HepG2 (cell line): ENCODE results near the gene RXYLT1. TPM values are rescaled to one million over a fixed set of nuclear protein-coding genes. Genes with fewer than 3 reads are reported as not detected.

Source experiments
- ATRX ChIP-seq: sonication (generic); formaldehyde crosslinking; IDR thresholded peaks from 2 replicates; pipeline ENCODE4 v1.4.0; 2020; ENCODE audit warnings: missing genetic modification reagents, borderline replicate concordance
- E2F1 ChIP-seq: sonication (generic); formaldehyde crosslinking; IDR thresholded peaks from 2 replicates; pipeline ENCODE4 v1.5.0; 2020; ENCODE audit warnings: missing genetic modification reagents
- ETV5 ChIP-seq: IDR thresholded peaks from 2 replicates; pipeline ENCODE4 v1.6.1; 2018; ENCODE audit warnings: missing biosample characterization, missing genetic modification reagents, inconsistent platforms, borderline replicate concordance
- LRRFIP1 ChIP-seq: sonication (generic); formaldehyde crosslinking; conservative IDR thresholded peaks from 2 replicates; pipeline ENCODE4 v1.4.0; 2020; ENCODE audit warnings: missing genetic modification reagents
- MTF2 ChIP-seq: sonication (generic); formaldehyde crosslinking; IDR thresholded peaks from 2 replicates; pipeline ENCODE4 v1.5.0; 2020; ENCODE audit warnings: missing genetic modification reagents, borderline replicate concordance
- POLR2G ChIP-seq: fragments of 200-400 bp; formaldehyde crosslinking; IDR thresholded peaks from 2 replicates; pipeline ENCODE4 v1.6.1; 2018; ENCODE audit warnings: mild to moderate bottlenecking, low read depth, low read length, moderate library complexity
- PRMT3 ChIP-seq: sonication (generic); formaldehyde crosslinking; IDR thresholded peaks from 2 replicates; pipeline ENCODE4 v1.8.1; 2022; ENCODE audit warnings: low read depth, mild to moderate bottlenecking, moderate library complexity, missing genetic modification reagents, borderline replicate concordance
- REL ChIP-seq: sonication (generic); formaldehyde crosslinking; conservative IDR thresholded peaks from 2 replicates; pipeline ENCODE4 v1.8.0; 2022; ENCODE audit warnings: mild to moderate bottlenecking, missing genetic modification reagents, moderate library complexity
- SNRNP70 ChIP-seq: fragments of 200-400 bp; formaldehyde crosslinking; IDR thresholded peaks from 2 replicates; pipeline ENCODE4 v1.6.1; 2017; ENCODE audit warnings: mild to moderate bottlenecking, low read depth, low read length, moderate library complexity
- SP1 ChIP-seq, 2 experiments: fragments of 450-650 bp in 1 of 2; sonication (generic) in 1 of 2; formaldehyde crosslinking in 1 of 2; IDR thresholded peaks; 2 replicates each; pipeline versions ENCODE4 v1.4.0 to v1.6.1; 2016 to 2020; ENCODE audit warnings: missing genetic modification reagents in 1 of 2
- TBL1XR1 ChIP-seq: fragments of 150-350 bp; IDR thresholded peaks from 2 replicates; pipeline ENCODE4 v1.6.1; 2014; ENCODE audit warnings: borderline replicate concordance, low read length; ENCODE audit not compliant: partially characterized antibody
- TOPORS ChIP-seq: sonication (generic); formaldehyde crosslinking; IDR thresholded peaks from 2 replicates; pipeline ENCODE4 v1.8.0; 2023; ENCODE audit warnings: mild to moderate bottlenecking, missing genetic modification reagents
- ZBTB25 ChIP-seq: IDR thresholded peaks from 2 replicates; pipeline ENCODE4 v1.6.1; 2018; ENCODE audit warnings: missing genetic modification reagents
- ZBTB43 ChIP-seq: sonication (generic); formaldehyde crosslinking; conservative IDR thresholded peaks from 2 replicates; pipeline ENCODE4 v1.4.0; 2020; ENCODE audit warnings: missing genetic modification reagents
- ZMYM4 ChIP-seq: sonication (generic); formaldehyde crosslinking; IDR thresholded peaks from 2 replicates; pipeline ENCODE4 v1.8.1; 2023; ENCODE audit warnings: mild to moderate bottlenecking, missing genetic modification reagents
- ZNF230 ChIP-seq: sonication (generic); formaldehyde crosslinking; IDR thresholded peaks from 2 replicates; pipeline ENCODE4 v1.4.0; 2020; ENCODE audit warnings: mild to moderate bottlenecking, missing genetic modification reagents
- ZNF274 ChIP-seq: sonication (generic); formaldehyde crosslinking; IDR thresholded peaks from 2 replicates; pipeline ENCODE4 v1.5.1; 2020; ENCODE audit warnings: mild to moderate bottlenecking, missing genetic modification reagents
- ZNF546 ChIP-seq: sonication (generic); formaldehyde crosslinking; conservative IDR thresholded peaks from 2 replicates; pipeline ENCODE4 v1.8.1; 2023; ENCODE audit warnings: mild to moderate bottlenecking, missing genetic modification reagents
- ZNF589 ChIP-seq: sonication (generic); formaldehyde crosslinking; conservative IDR thresholded peaks from 2 replicates; pipeline ENCODE4 v1.8.0; 2022; ENCODE audit warnings: mild to moderate bottlenecking, moderate library complexity, missing genetic modification reagents
- ZNF850 ChIP-seq: sonication (generic); formaldehyde crosslinking; conservative IDR thresholded peaks from 2 replicates; pipeline ENCODE4 v1.9.0; 2021; ENCODE audit warnings: mild to moderate bottlenecking, missing genetic modification reagents
- ZNF883 ChIP-seq: sonication (generic); formaldehyde crosslinking; IDR thresholded peaks from 2 replicates; pipeline ENCODE4 v1.5.1; 2020; ENCODE audit warnings: mild to moderate bottlenecking, missing genetic modification reagents; ENCODE audit errors: not compliant biosample characterization
- ZSCAN31 ChIP-seq: sonication (generic); formaldehyde crosslinking; IDR thresholded peaks from 2 replicates; pipeline ENCODE4 v1.5.0; 2020; ENCODE audit warnings: low read depth, mild to moderate bottlenecking, missing genetic modification reagents
- polyA plus RNA-seq, 8 experiments: library from polyadenylated mRNA; depleted of rRNA in 3 of 8; stranded (reverse) in 7 of 8; unstranded in 1 of 8; fragments of >200 nt; fragmentation: Illumina TruSeq in 4 of 8; extraction: Trizol in 4 of 8; gene quantifications; 2 replicates each; pipeline versions ENCODE4 v1.2.1 to v1.2.3, GENCODE V29; 2011 to 2016; ENCODE audit warnings: low read depth in 4 of 8, missing spikeins in 1 of 8, mixed read lengths in 1 of 8; ENCODE audit not compliant: insufficient read depth in 1 of 8
- total RNA-seq, 5 experiments: library from RNA; depleted of rRNA; stranded (reverse); fragments of >200 nt; fragmentation: Illumina TruSeq; extraction: Trizol; gene quantifications; 2 replicates each; pipeline ENCODE4 v1.2.3, GENCODE V29; 2016; ENCODE audit warnings: low read depth in 1 of 5

RXYLT1 gene
- total and polyA plus RNA-seq, 2 of the 13 experiments (the other 11 are each of a cell fraction or from before 2014, with no cell fraction given) = 8.3 to 15.5 TPM

- no peak for TF ChIP-seq ATRX (CRISPR knock-in tag)
- peak; percentile 85; the same call in 1 of the 2 replicates for TF ChIP-seq MTF2 (CRISPR knock-in tag)
- peak; percentile 34; the same call in 1 of the 2 replicates for TF ChIP-seq E2F1 (CRISPR knock-in tag)
- TF ChIP-seq ZNF589 = no peak
- peak; percentile 84; the same call in 1 of the 2 replicates for TF ChIP-seq ZMYM4 (CRISPR knock-in tag)
- TF ChIP-seq TOPORS (CRISPR knock-in tag) = no peak
- no peak for TF ChIP-seq ZNF230 (CRISPR knock-in tag)
- TF ChIP-seq ZSCAN31 = 0 out of 2 replicates have a peak, but pooled peaks have one; percentile 25
- TF ChIP-seq ZNF274 (CRISPR knock-in tag) = peak; percentile 58; the same call in 1 of the 2 replicates
- peak; percentile 52; the same call in 1 of the 2 replicates for TF ChIP-seq ZBTB25
- 0 out of 2 replicates have a peak, but pooled peaks have one; percentile 58 for TF ChIP-seq PRMT3 (CRISPR knock-in tag)
- TF ChIP-seq SP1 (IDR thresholded peaks at IDR 0.05) = no peak
- peak; percentile 71 for TF ChIP-seq SP1 (CRISPR knock-in tag; IDR thresholded peaks at IDR 0.05)
- peak; percentile 80 for TF ChIP-seq POLR2G
- TF ChIP-seq ZNF546 (CRISPR knock-in tag) = no peak; the same call in 1 of the 2 replicates
- TF ChIP-seq TBL1XR1 = no peak
- no peak for TF ChIP-seq SNRNP70
- TF ChIP-seq LRRFIP1 (CRISPR knock-in tag) = no peak
- no peak for TF ChIP-seq REL
- peak; percentile 51; the same call in 1 of the 2 replicates for TF ChIP-seq ZBTB43
- TF ChIP-seq ZNF850 (CRISPR knock-in tag) = no peak
- no peak for TF ChIP-seq ZNF883
- peak; percentile 63 for TF ChIP-seq ETV5 (CRISPR knock-in tag)
These were observed at the start of gene RXYLT1 (continued) for GRCh38 chr12:63779498-63780481.
